Inflammatory macrophage treated with lipopolysaccharide for 1 hour (primary cell): ENCODE data around the gene POGLUT2.
A peak's percentile ranks its signal among the peaks of the same experiment; 100 is the strongest.
"Not testable (repeated sequence)": the region's sequence is repeated elsewhere in the genome, so short reads cannot be mapped to it uniquely, and the experiment has no call there.

Experiments
- DNase-seq, 2 donors: peaks; one replicate each; pipeline ENCODE4 v3.0.0-alpha.2; 2020 to 2022

Gene POGLUT2

GRCh38 chr13:102805680-102806079 is 6.9 kb upstream of the POGLUT2 start:
- DNase-seq = no peak

- DNase-seq = peak; percentile 69 to 77
These were observed 1.6 kb upstream of the POGLUT2 start for GRCh38 chr13:102800145-102801041.

GRCh38 chr13:102799426-102800144 is 809 bp upstream of the POGLUT2 start:
- DNase-seq = peak in 1 of 2 donors; percentile 10

- DNase-seq = no peak
These were observed 5.0 kb downstream of the POGLUT2 start for GRCh38 chr13:102793611-102794355.

GRCh38 chr13:102792396-102792795 is 6.4 kb downstream of the POGLUT2 start:
- no peak for DNase-seq

GRCh38 chr13:102788683-102789082 is 10.1 kb downstream of the POGLUT2 start:
- DNase-seq = no peak

GRCh38 chr13:102784483-102784882 is 14.3 kb downstream of the POGLUT2 start:
- DNase-seq = no peak

GRCh38 chr13:102781591-102781990 is 17.2 kb downstream of the POGLUT2 start:
- DNase-seq = no peak

GRCh38 chr13:102780656-102781055 is 18.1 kb downstream of the POGLUT2 start:
- DNase-seq = not testable (repeated sequence)

- DNase-seq = no peak
These were observed 19.2 kb downstream of the POGLUT2 start for GRCh38 chr13:102779436-102780159.

GRCh38 chr13:102777736-102778135 is 21.0 kb downstream of the POGLUT2 start:
- DNase-seq = no peak

- no peak for DNase-seq
These were observed 22.5 kb downstream of the POGLUT2 start for GRCh38 chr13:102776271-102776670.

- no peak for DNase-seq
These were observed 23.9 kb downstream of the POGLUT2 start for GRCh38 chr13:102774591-102775520.

- no peak for DNase-seq
These were observed 24.6 kb downstream of the POGLUT2 start for GRCh38 chr13:102774214-102774568.

GRCh38 chr13:102773441-102774213 is 25.1 kb downstream of the POGLUT2 start, which contains the start of gene TEX30:
TSS of gene TEX30 (minus strand) at chr13:102773786. CDS start at chr13:102770026, 3,760 bp downstream.
- peak; percentile 88 to 89 for DNase-seq

GRCh38 chr13:102772042-102772425 is 26.7 kb downstream of the POGLUT2 start:
- no peak for DNase-seq

GRCh38 chr13:102771298-102772041 is 27.3 kb downstream of the POGLUT2 start:
- no peak for DNase-seq

- DNase-seq = no peak
These were observed 28.3 kb downstream of the POGLUT2 start for GRCh38 chr13:102770435-102770834.

GRCh38 chr13:102769679-102770078 is 29.1 kb downstream of the POGLUT2 start:
- no peak for DNase-seq

GRCh38 chr13:102768909-102769308 is 29.9 kb downstream of the POGLUT2 start:
- no peak for DNase-seq
